Muscle layer of duodenum (tissue), 2 donors: ENCODE measurements around the gene ADD1.

ENCODE experiments used
- H3K27ac ChIP-seq: one replicate; pipeline ENCODE4 v1.7.0; 2013; ENCODE audit warnings: mild to moderate bottlenecking, low read length
- H3K27me3 ChIP-seq: one replicate; pipeline ENCODE4 v1.7.0; 2013; ENCODE audit warnings: low read depth, mild to moderate bottlenecking, control low read depth, low read length
- H3K36me3 ChIP-seq, 2 donors: one replicate each; pipeline ENCODE4 v1.7.0; 2013; ENCODE audit warnings: low read length in 2 of 2, control low read depth in 1 of 2, mild to moderate bottlenecking in 1 of 2; ENCODE audit not compliant: insufficient read depth in 2 of 2, control insufficient read depth in 1 of 2
- H3K4me1 ChIP-seq, 2 donors: one replicate each; pipeline ENCODE4 v1.7.0; 2013; ENCODE audit warnings: low read length in 2 of 2, mild to moderate bottlenecking in 2 of 2, control low read depth in 1 of 2, moderate library complexity in 1 of 2; ENCODE audit not compliant: insufficient read depth in 2 of 2, control insufficient read depth in 1 of 2
- H3K4me3 ChIP-seq, 2 donors: one replicate each; pipeline ENCODE4 v1.7.0; 2013; ENCODE audit warnings: low read length in 2 of 2, low read depth in 1 of 2, mild to moderate bottlenecking in 1 of 2
- H3K9me3 ChIP-seq, 2 donors: one replicate each; pipeline ENCODE4 v1.7.0; 2013; ENCODE audit warnings: low read length in 2 of 2, control low read depth in 1 of 2, mild to moderate bottlenecking in 1 of 2; ENCODE audit not compliant: control insufficient read depth in 1 of 2
- donor health status: healthy.

ADD1 gene

GRCh38 chr4:2843263-2843940, at the start of gene ADD1:
Gene ADD1 (plus strand): TSS chr4:2843844. CDS start chr4:2875916, 32,072 bp downstream.
- H3K4me1 ChIP-seq, result peaks cover 10 to 32% of the 10 kb centered on the region in 2 donors
- no peaks in the 10 kb centered on the region for H3K9me3 ChIP-seq
- no peaks in the 10 kb centered on the region for H3K36me3 ChIP-seq
- no peaks in the 10 kb centered on the region for H3K27me3 ChIP-seq
- peak within 1 kb of the TSS; percentile 78 to 84 for H3K4me3 ChIP-seq
- H3K27ac ChIP-seq, result peak within 1 kb of the TSS; percentile 82

- Histone ChIP-seq H3K4me1 (peaks cover 18 to 53% of the 10 kb centered on the region in 2 donors), H3K36me3 (no peaks in the 10 kb centered on the region), H3K9me3 (no peaks in the 10 kb centered on the region), H3K27me3 (no peaks in the 10 kb centered on the region), H3K27ac (peak overlapping the region; percentile 74), H3K4me3 (peak overlapping the region; percentile 63 to 71)
These were observed 49.0 kb upstream of the ADD1 start for GRCh38 chr4:2794486-2795299.

GRCh38 chr4:2795300-2795892, 48.2 kb upstream of the ADD1 start:
- Histone ChIP-seq H3K4me1 (peaks cover 18 to 56% of the 10 kb centered on the region in 2 donors), H3K9me3 (no peaks in the 10 kb centered on the region), H3K27me3 (no peaks in the 10 kb centered on the region), H3K27ac (peak overlapping the region; percentile 74), H3K36me3 (no peaks in the 10 kb centered on the region), H3K4me3 (no peak overlapping the region)

- no peak overlapping the region for H3K27ac ChIP-seq
- no peaks in the 10 kb centered on the region for H3K36me3 ChIP-seq
- peaks cover 18 to 60% of the 10 kb centered on the region in 2 donors for H3K4me1 ChIP-seq
- H3K4me3 ChIP-seq, result no peak overlapping the region
- H3K9me3 ChIP-seq, result no peaks in the 10 kb centered on the region
- no peaks in the 10 kb centered on the region for H3K27me3 ChIP-seq
These were observed 47.5 kb upstream of the ADD1 start for GRCh38 chr4:2795893-2796848.

- H3K4me1 ChIP-seq, result peaks cover 14 to 64% of the 10 kb centered on the region in 2 donors
- no peaks in the 10 kb centered on the region for H3K27me3 ChIP-seq
- H3K36me3 ChIP-seq, result no peaks in the 10 kb centered on the region
- H3K27ac ChIP-seq, result no peak overlapping the region
- no peak overlapping the region for H3K4me3 ChIP-seq
- H3K9me3 ChIP-seq, result no peaks in the 10 kb centered on the region
These were observed 46.6 kb upstream of the ADD1 start for GRCh38 chr4:2796849-2797544.

GRCh38 chr4:2797545-2798305, 45.9 kb upstream of the ADD1 start:
- no peaks in the 10 kb centered on the region for H3K9me3 ChIP-seq
- peak overlapping the region in 1 of 2 donors; percentile 49 for H3K4me3 ChIP-seq
- H3K36me3 ChIP-seq, result no peaks in the 10 kb centered on the region
- peaks cover 13 to 66% of the 10 kb centered on the region in 2 donors for H3K4me1 ChIP-seq
- peak overlapping the region; percentile 72 for H3K27ac ChIP-seq
- H3K27me3 ChIP-seq, result no peaks in the 10 kb centered on the region

GRCh38 chr4:2798399-2799223, 45.0 kb upstream of the ADD1 start:
- peaks cover 17 to 71% of the 10 kb centered on the region in 2 donors for H3K4me1 ChIP-seq
- no peaks in the 10 kb centered on the region for H3K9me3 ChIP-seq
- H3K4me3 ChIP-seq, result peak overlapping the region; percentile 39 to 49
- H3K36me3 ChIP-seq, result no peaks in the 10 kb centered on the region
- H3K27me3 ChIP-seq, result no peaks in the 10 kb centered on the region
- peak overlapping the region; percentile 72 for H3K27ac ChIP-seq

GRCh38 chr4:2799224-2799911, 44.3 kb upstream of the ADD1 start:
- peak overlapping the region; percentile 58 for H3K27ac ChIP-seq

More at GRCh38 chr4:2799224-2799911, 44.3 kb upstream of the ADD1 start:
- Histone ChIP-seq H3K36me3 (no peaks in the 10 kb centered on the region), H3K4me1 (peaks cover 11 to 68% of the 10 kb centered on the region in 2 donors), H3K4me3 (peak overlapping the region; percentile 39 to 49), H3K27me3 (no peaks in the 10 kb centered on the region), H3K9me3 (no peaks in the 10 kb centered on the region)
